SU-DHL-6 (cell line): ENCODE measurements around the gene OLFML2B.

Experiments used
- H2AFZ ChIP-seq: fragments of 200-600 bp; sonication (generic); 2 replicates; pipeline ENCODE4 v1.6.1; 2014; ENCODE audit warnings: low read depth, mild to moderate bottlenecking, moderate library complexity, mixed read lengths, antibody characterized with exemption, low read length; ENCODE audit not compliant: severe bottlenecking
- H3F3A ChIP-seq: fragments of 200-600 bp; shearing (Covaris generic); 2 replicates; pipeline ENCODE4 v1.6.0; 2016; ENCODE audit warnings: antibody characterized with exemption, mild to moderate bottlenecking; ENCODE audit not compliant: insufficient read depth
- H3K27ac ChIP-seq: fragments of 200-600 bp; sonication (generic); 2 replicates; pipeline ENCODE4 v1.5.1; 2016; ENCODE audit warnings: low read depth, mild to moderate bottlenecking, low read length, moderate library complexity, mixed read lengths
- H3K27me3 ChIP-seq: fragments of 200-600 bp; sonication (generic), shearing (Covaris generic); 2 replicates; pipeline ENCODE4 v1.6.0; 2014; ENCODE audit warnings: mild to moderate bottlenecking, low read length
- H3K36me3 ChIP-seq: fragments of 200-600 bp; sonication (generic); 2 replicates; pipeline ENCODE4 v1.6.1; 2014; ENCODE audit warnings: mild to moderate bottlenecking, low read length, mixed read lengths
- H3K4me2 ChIP-seq: fragments of 300-600, 200-600 bp; shearing (Covaris generic), sonication (generic); 2 replicates; pipeline ENCODE4 v1.6.0; 2014; ENCODE audit warnings: low read length, low read depth, mild to moderate bottlenecking; ENCODE audit not compliant: poor library complexity, severe bottlenecking
- H3K4me3 ChIP-seq: fragments of 200-600 bp; sonication (generic); 2 replicates; pipeline ENCODE4 v1.5.1; 2014; ENCODE audit warnings: antibody characterized with exemption, low read length, mild to moderate bottlenecking, mixed read lengths; ENCODE audit not compliant: insufficient read depth, poor library complexity, severe bottlenecking
- H3K79me2 ChIP-seq: fragments of 200-600 bp; sonication (generic); 2 replicates; pipeline ENCODE4 v1.6.1; 2014; ENCODE audit warnings: mild to moderate bottlenecking, low read length, moderate library complexity; ENCODE audit not compliant: insufficient read depth
- H3K9ac ChIP-seq: fragments of 200-600 bp; sonication (generic); 2 replicates; pipeline ENCODE4 v1.7.0; 2014; ENCODE audit warnings: mild to moderate bottlenecking, low read length
- H3K9me2 ChIP-seq: fragments of 200-600 bp; sonication (generic); replicated peaks from 2 replicates; pipeline ENCODE4 v1.6.1; 2014; ENCODE audit warnings: low read length; ENCODE audit not compliant: insufficient read depth
- H3K9me3 ChIP-seq: fragments of 200-600 bp; sonication (generic); 2 replicates; pipeline ENCODE4 v1.6.1; 2014; ENCODE audit warnings: low read length, mixed read lengths; ENCODE audit not compliant: insufficient read depth
- H4K20me1 ChIP-seq: fragments of 200-600 bp; sonication (generic); 2 replicates; pipeline ENCODE4 v1.6.1; 2014; ENCODE audit warnings: low read depth, mild to moderate bottlenecking, antibody characterized with exemption, low read length, moderate library complexity, mixed read lengths
- CTCF ChIP-seq: fragments of 200-600 bp; sonication (generic); IDR thresholded peaks from one replicate; pipeline ENCODE4 v1.5.1; 2017; ENCODE audit warnings: antibody characterized with exemption, mild to moderate bottlenecking, low read length, moderate library complexity; ENCODE audit not compliant: insufficient read depth, poor library complexity, severe bottlenecking
- EZH2phosphoT487 ChIP-seq: fragments of 200-600 bp; sonication (generic), shearing (Covaris generic); conservative IDR thresholded peaks from 2 replicates; pipeline ENCODE4 v1.6.1; 2018; ENCODE audit warnings: mild to moderate bottlenecking, antibody characterized with exemption, low read length, moderate library complexity, mixed read lengths

The OLFML2B gene

GRCh38 chr1:161948435-161948834 is 75.2 kb downstream of the OLFML2B start:
- H3K9ac ChIP-seq, result no peak overlapping the region
- H3K4me2 ChIP-seq, result no peak overlapping the region
- no peak overlapping the region for H3K27ac ChIP-seq
- no peaks in the 10 kb centered on the region for H3F3A ChIP-seq
- no peak overlapping the region for H3K4me3 ChIP-seq
- no peaks in the 10 kb centered on the region for H3K9me3 ChIP-seq
- H3K27me3 ChIP-seq, result no peaks in the 10 kb centered on the region
- no peaks in the 10 kb centered on the region for H3K79me2 ChIP-seq
- H3K36me3 ChIP-seq, result no peaks in the 10 kb centered on the region
- TF ChIP-seq CTCF, result no peak
- no peak for TF ChIP-seq EZH2phosphoT487
- H3K9me2 ChIP-seq, result no peaks in the 10 kb centered on the region
- no peak overlapping the region for H2AFZ ChIP-seq
- no peaks in the 10 kb centered on the region for H4K20me1 ChIP-seq

- H3K4me3 ChIP-seq, result no peak overlapping the region
- no peaks in the 10 kb centered on the region for H3K9me3 ChIP-seq
- H2AFZ ChIP-seq, result no peak overlapping the region
- no peaks in the 10 kb centered on the region for H3F3A ChIP-seq
- H3K9me2 ChIP-seq, result no peaks in the 10 kb centered on the region
- H3K27ac ChIP-seq, result no peak overlapping the region
- no peaks in the 10 kb centered on the region for H3K79me2 ChIP-seq
- H3K4me2 ChIP-seq, result no peak overlapping the region
- H4K20me1 ChIP-seq, result no peaks in the 10 kb centered on the region
- H3K36me3 ChIP-seq, result no peaks in the 10 kb centered on the region
- no peak for TF ChIP-seq EZH2phosphoT487
- TF ChIP-seq CTCF, result no peak
- no peaks in the 10 kb centered on the region for H3K27me3 ChIP-seq
- H3K9ac ChIP-seq, result no peak overlapping the region
These were observed 77.3 kb downstream of the OLFML2B start for GRCh38 chr1:161946071-161946987.

- no peaks in the 10 kb centered on the region for H4K20me1 ChIP-seq
- H3F3A ChIP-seq, result no peaks in the 10 kb centered on the region
- no peak overlapping the region for H3K4me2 ChIP-seq
- H3K27ac ChIP-seq, result no peak overlapping the region
- no peak overlapping the region for H2AFZ ChIP-seq
- no peak overlapping the region for H3K9ac ChIP-seq
- no peaks in the 10 kb centered on the region for H3K36me3 ChIP-seq
- TF ChIP-seq EZH2phosphoT487, result no peak
- TF ChIP-seq CTCF, result no peak
- no peaks in the 10 kb centered on the region for H3K79me2 ChIP-seq
- H3K4me3 ChIP-seq, result no peak overlapping the region
- H3K27me3 ChIP-seq, result no peaks in the 10 kb centered on the region
- no peaks in the 10 kb centered on the region for H3K9me3 ChIP-seq
- no peaks in the 10 kb centered on the region for H3K9me2 ChIP-seq
These were observed 78.2 kb downstream of the OLFML2B start for GRCh38 chr1:161945306-161946060.
